HEK293 (cell line): ENCODE data around the gene FAM227B.

Experiments
- GLI2 ChIP-seq: fragments of 450-650 bp; formaldehyde crosslinking; IDR thresholded peaks from 2 replicates; pipeline ENCODE4; 2017; ENCODE audit warnings: missing biosample characterization, missing genetic modification characterization, low read depth, borderline replicate concordance
- KLF10 ChIP-seq: fragments of 450-650 bp; IDR thresholded peaks from 2 replicates; pipeline ENCODE4 v1.5.1; 2018; ENCODE audit warnings: missing biosample characterization, mild to moderate bottlenecking, missing genetic modification characterization
- PRDM1 ChIP-seq: fragments of 450-650 bp; formaldehyde crosslinking; IDR thresholded peaks from 2 replicates; pipeline ENCODE4; 2016; ENCODE audit warnings: missing biosample characterization, missing genetic modification characterization
- RBAK ChIP-seq: fragments of 450-650 bp; formaldehyde crosslinking; IDR thresholded peaks from 2 replicates; pipeline ENCODE4 v1.5.1; 2016; ENCODE audit warnings: missing biosample characterization, missing genetic modification characterization
- SP2 ChIP-seq: fragments of 450-650 bp; formaldehyde crosslinking; IDR thresholded peaks from 2 replicates; pipeline ENCODE4 v1.5.1; 2016; ENCODE audit warnings: missing biosample characterization, missing genetic modification characterization
- SP7 ChIP-seq: fragments of 450-650 bp; formaldehyde crosslinking; IDR thresholded peaks from 2 replicates; pipeline ENCODE4 v1.5.1; 2016; ENCODE audit warnings: missing biosample characterization, missing genetic modification characterization
- ZNF112 ChIP-seq: fragments of 450-650 bp; formaldehyde crosslinking; IDR thresholded peaks from 2 replicates; pipeline ENCODE4 v1.5.0; 2017; ENCODE audit warnings: missing biosample characterization, missing genetic modification characterization
- ZNF157 ChIP-seq: fragments of 450-650 bp; formaldehyde crosslinking; IDR thresholded peaks from 2 replicates; pipeline ENCODE4 v1.5.1; 2016; ENCODE audit warnings: missing biosample characterization, missing genetic modification characterization
- ZNF184 ChIP-seq: fragments of 450-650 bp; IDR thresholded peaks from 2 replicates; pipeline ENCODE4 v1.5.1; 2018; ENCODE audit warnings: missing biosample characterization, mild to moderate bottlenecking, missing genetic modification characterization
- ZNF202 ChIP-seq: fragments of 450-650 bp; formaldehyde crosslinking; IDR thresholded peaks from 2 replicates; pipeline ENCODE4 v1.5.1; 2016; ENCODE audit warnings: missing biosample characterization, missing genetic modification characterization, borderline replicate concordance
- ZNF221 ChIP-seq: fragments of 450-650 bp; formaldehyde crosslinking; IDR thresholded peaks from 2 replicates; pipeline ENCODE4 v1.5.1; 2017; ENCODE audit warnings: missing biosample characterization, missing genetic modification characterization, borderline replicate concordance
- ZNF223 ChIP-seq: fragments of 450-650 bp; formaldehyde crosslinking; IDR thresholded peaks from 2 replicates; pipeline ENCODE4 v1.5.1; 2016; ENCODE audit warnings: missing biosample characterization, missing genetic modification characterization
- ZNF23 ChIP-seq: fragments of 450-650 bp; formaldehyde crosslinking; IDR thresholded peaks from 2 replicates; pipeline ENCODE4 v1.5.1; 2016; ENCODE audit warnings: missing biosample characterization, missing genetic modification characterization, borderline replicate concordance
- ZNF266 ChIP-seq: fragments of 450-650 bp; formaldehyde crosslinking; IDR thresholded peaks from 2 replicates; pipeline ENCODE4 v1.5.1; 2016; ENCODE audit warnings: missing biosample characterization, missing genetic modification characterization, low read depth
- ZNF292 ChIP-seq: fragments of 450-650 bp; formaldehyde crosslinking; IDR thresholded peaks from 2 replicates; pipeline ENCODE4 v1.5.1; 2016; ENCODE audit warnings: low read depth, missing biosample characterization, missing genetic modification characterization, borderline replicate concordance
- ZNF311 ChIP-seq: fragments of 450-650 bp; formaldehyde crosslinking; IDR thresholded peaks from 2 replicates; pipeline ENCODE4 v1.5.1; 2017; ENCODE audit warnings: missing biosample characterization, missing genetic modification characterization, borderline replicate concordance
- ZNF324 ChIP-seq: fragments of 450-650 bp; formaldehyde crosslinking; IDR thresholded peaks from 2 replicates; pipeline ENCODE4 v1.5.1; 2016; ENCODE audit warnings: missing biosample characterization, missing genetic modification characterization
- ZNF433 ChIP-seq: fragments of 450-650 bp; formaldehyde crosslinking; IDR thresholded peaks from 2 replicates; pipeline ENCODE4 v1.5.1; 2016; ENCODE audit warnings: missing biosample characterization, missing genetic modification characterization, low read depth
- ZNF530 ChIP-seq: fragments of 450-650 bp; formaldehyde crosslinking; IDR thresholded peaks from 2 replicates; pipeline ENCODE4 v1.5.1; 2016; ENCODE audit warnings: low read depth, missing biosample characterization, missing genetic modification characterization
- ZNF76 ChIP-seq: fragments of 450-650 bp; formaldehyde crosslinking; IDR thresholded peaks from 2 replicates; pipeline ENCODE4; 2016; ENCODE audit warnings: low read depth, missing biosample characterization, missing genetic modification characterization, borderline replicate concordance
- ZNF837 ChIP-seq: fragments of 450-650 bp; formaldehyde crosslinking; IDR thresholded peaks from 2 replicates; pipeline ENCODE4 v1.5.1; 2016; ENCODE audit warnings: missing biosample characterization, missing genetic modification characterization
- ZSCAN30 ChIP-seq: fragments of 450-650 bp; IDR thresholded peaks from 2 replicates; pipeline ENCODE4 v1.5.1; 2018; ENCODE audit warnings: missing biosample characterization, mild to moderate bottlenecking, missing genetic modification characterization, moderate library complexity
- TF ChIP-seq, protein P1 (sequence below): fragments of 450-650 bp; formaldehyde crosslinking; IDR thresholded peaks from 2 replicates; pipeline ENCODE4 v1.5.1; 2016; ENCODE audit warnings: missing biosample characterization, missing genetic modification characterization
- TF ChIP-seq, protein P2 (sequence below): fragments of 450-650 bp; formaldehyde crosslinking; IDR thresholded peaks from 2 replicates; pipeline ENCODE4 v1.5.1; 2016; ENCODE audit warnings: missing biosample characterization, missing genetic modification characterization, low read depth
- TF ChIP-seq, protein P3 (sequence below): fragments of 450-650 bp; formaldehyde crosslinking; IDR thresholded peaks from 2 replicates; pipeline ENCODE4 v1.5.1; 2016; ENCODE audit warnings: missing biosample characterization, missing genetic modification characterization
- TF ChIP-seq, protein P4 (sequence below): fragments of 450-650 bp; formaldehyde crosslinking; IDR thresholded peaks from 2 replicates; pipeline ENCODE4 v1.5.1; 2016; ENCODE audit warnings: missing biosample characterization, missing genetic modification characterization
- TF ChIP-seq, protein P5 (sequence below): fragments of 450-650 bp; formaldehyde crosslinking; IDR thresholded peaks from 2 replicates; pipeline ENCODE4 v1.5.1; 2016; ENCODE audit warnings: missing biosample characterization, missing genetic modification characterization
- TF ChIP-seq, protein P6 (sequence below): fragments of 450-650 bp; IDR thresholded peaks from 2 replicates; pipeline ENCODE4 v1.5.1; 2018; ENCODE audit warnings: missing biosample characterization, missing genetic modification characterization

Gene FAM227B

DNA sequence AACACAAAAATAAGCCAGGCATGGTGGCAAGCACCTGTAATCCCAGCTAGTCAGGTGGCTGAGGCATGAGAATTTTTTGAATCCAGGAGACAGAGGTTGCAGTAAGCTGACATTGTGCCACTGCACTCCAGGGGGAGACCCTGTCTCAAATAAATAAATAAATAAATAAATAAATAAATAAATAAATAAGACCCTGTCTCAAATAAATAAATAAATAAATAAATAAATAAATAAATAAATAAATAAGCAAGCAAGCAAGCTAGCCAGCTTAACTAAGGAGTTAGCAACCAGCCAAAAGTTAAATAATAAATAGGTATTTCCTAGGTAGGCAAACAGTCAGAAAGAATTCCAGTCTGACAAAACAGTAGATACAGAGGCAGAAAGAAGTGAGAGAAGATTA lies 326.7 kb downstream of the FAM227B start (continued):
- TF ChIP-seq PRDM1 (no peak), ZNF221 (tag by site-specific recombination) (no peak), RBAK (no peak), ZNF324 (tag by site-specific recombination) (no peak), ZNF292 (tag by site-specific recombination) (peak; percentile 44; the same call in 1 of the 2 replicates), ZNF530 (no peak), ZNF223 (no peak), ZNF311 (tag by site-specific recombination) (no peak), KLF10 (tag by site-specific recombination) (no peak), ZNF23 (tag by site-specific recombination) (no peak), ZNF837 (tag by site-specific recombination) (no peak), ZNF76 (tag by site-specific recombination) (no peak), ZNF433 (tag by site-specific recombination) (peak; percentile 52; the same call in 1 of the 2 replicates), ZNF266 (tag by site-specific recombination) (0 out of 2 replicates have a peak, but pooled peaks have one; percentile 43), ZNF112 (no peak), ZSCAN30 (no peak), ZNF157 (tag by site-specific recombination) (no peak), SP2 (no peak), SP7 (no peak), ZNF184 (tag by site-specific recombination) (no peak), ZNF202 (0 out of 2 replicates have a peak, but pooled peaks have one; percentile 48), GLI2 (tag by site-specific recombination) (no peak; the same call in 1 of the 2 replicates)
- TF ChIP-seq, protein P1, sequence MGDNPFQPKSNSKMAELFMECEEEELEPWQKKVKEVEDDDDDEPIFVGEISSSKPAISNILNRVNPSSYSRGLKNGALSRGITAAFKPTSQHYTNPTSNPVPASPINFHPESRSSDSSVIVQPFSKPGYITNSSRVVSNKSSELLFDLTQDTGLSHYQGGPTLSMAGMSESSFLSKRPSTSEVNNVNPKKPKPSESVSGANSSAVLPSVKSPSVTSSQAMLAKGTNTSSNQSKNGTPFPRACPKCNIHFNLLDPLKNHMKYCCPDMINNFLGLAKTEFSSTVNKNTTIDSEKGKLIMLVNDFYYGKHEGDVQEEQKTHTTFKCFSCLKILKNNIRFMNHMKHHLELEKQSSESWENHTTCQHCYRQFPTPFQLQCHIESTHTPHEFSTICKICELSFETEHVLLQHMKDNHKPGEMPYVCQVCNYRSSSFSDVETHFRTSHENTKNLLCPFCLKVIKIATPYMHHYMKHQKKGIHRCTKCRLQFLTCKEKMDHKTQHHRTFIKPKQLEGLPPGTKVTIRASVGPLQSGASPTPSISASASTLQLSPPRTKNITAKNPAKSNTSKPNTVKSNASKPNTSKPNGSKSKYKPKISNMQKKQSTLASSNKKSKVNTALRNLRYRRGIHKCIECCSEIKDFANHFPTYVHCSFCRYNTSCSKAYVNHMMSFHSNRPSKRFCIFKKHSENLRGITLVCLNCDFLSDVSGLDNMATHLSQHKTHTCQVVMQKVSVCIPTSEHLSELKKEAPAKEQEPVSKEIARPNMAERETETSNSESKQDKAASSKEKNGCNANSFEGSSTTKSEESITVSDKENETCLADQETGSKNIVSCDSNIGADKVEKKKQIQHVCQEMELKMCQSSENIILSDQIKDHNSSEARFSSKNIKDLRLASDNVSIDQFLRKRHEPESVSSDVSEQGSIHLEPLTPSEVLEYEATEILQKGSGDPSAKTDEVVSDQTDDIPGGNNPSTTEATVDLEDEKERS, result no peak
- TF ChIP-seq, protein P2, sequence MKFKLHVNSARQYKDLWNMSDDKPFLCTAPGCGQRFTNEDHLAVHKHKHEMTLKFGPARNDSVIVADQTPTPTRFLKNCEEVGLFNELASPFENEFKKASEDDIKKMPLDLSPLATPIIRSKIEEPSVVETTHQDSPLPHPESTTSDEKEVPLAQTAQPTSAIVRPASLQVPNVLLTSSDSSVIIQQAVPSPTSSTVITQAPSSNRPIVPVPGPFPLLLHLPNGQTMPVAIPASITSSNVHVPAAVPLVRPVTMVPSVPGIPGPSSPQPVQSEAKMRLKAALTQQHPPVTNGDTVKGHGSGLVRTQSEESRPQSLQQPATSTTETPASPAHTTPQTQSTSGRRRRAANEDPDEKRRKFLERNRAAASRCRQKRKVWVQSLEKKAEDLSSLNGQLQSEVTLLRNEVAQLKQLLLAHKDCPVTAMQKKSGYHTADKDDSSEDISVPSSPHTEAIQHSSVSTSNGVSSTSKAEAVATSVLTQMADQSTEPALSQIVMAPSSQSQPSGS (tag by site-specific recombination), result no peak
- TF ChIP-seq, protein P3, sequence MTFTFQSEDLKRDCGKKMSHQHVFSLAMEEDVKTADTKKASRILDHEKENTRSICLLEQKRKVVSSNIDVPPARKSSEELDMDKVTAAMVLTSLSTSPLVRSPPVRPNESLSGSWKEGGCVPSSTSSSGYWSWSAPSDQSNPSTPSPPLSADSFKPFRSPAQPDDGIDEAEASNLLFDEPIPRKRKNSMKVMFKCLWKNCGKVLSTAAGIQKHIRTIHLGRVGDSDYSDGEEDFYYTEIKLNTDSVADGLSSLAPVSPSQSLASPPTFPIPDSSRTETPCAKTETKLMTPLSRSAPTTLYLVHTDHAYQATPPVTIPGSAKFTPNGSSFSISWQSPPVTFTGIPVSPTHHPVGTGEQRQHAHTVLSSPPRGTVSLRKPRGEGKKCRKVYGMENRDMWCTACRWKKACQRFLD, result no peak
- TF ChIP-seq, protein P4, sequence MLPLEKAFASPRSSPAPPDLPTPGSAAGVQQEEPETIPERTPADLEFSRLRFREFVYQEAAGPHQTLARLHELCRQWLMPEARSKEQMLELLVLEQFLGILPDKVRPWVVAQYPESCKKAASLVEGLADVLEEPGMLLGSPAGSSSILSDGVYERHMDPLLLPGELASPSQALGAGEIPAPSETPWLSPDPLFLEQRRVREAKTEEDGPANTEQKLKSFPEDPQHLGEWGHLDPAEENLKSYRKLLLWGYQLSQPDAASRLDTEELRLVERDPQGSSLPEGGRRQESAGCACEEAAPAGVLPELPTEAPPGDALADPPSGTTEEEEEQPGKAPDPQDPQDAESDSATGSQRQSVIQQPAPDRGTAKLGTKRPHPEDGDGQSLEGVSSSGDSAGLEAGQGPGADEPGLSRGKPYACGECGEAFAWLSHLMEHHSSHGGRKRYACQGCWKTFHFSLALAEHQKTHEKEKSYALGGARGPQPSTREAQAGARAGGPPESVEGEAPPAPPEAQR (tag by site-specific recombination), result no peak
- TF ChIP-seq, protein P5, sequence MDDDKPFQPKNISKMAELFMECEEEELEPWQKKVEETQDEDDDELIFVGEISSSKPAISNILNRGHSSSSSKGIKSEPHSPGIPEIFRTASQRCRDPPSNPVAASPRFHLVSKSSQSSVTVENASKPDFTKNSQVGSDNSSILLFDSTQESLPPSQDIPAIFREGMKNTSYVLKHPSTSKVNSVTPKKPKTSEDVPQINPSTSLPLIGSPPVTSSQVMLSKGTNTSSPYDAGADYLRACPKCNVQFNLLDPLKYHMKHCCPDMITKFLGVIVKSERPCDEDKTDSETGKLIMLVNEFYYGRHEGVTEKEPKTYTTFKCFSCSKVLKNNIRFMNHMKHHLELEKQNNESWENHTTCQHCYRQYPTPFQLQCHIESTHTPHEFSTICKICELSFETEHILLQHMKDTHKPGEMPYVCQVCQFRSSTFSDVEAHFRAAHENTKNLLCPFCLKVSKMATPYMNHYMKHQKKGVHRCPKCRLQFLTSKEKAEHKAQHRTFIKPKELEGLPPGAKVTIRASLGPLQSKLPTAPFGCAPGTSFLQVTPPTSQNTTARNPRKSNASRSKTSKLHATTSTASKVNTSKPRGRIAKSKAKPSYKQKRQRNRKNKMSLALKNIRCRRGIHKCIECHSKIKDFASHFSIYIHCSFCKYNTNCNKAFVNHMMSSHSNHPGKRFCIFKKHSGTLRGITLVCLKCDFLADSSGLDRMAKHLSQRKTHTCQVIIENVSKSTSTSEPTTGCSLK (tag by site-specific recombination), result no peak
- TF ChIP-seq, protein P6, sequence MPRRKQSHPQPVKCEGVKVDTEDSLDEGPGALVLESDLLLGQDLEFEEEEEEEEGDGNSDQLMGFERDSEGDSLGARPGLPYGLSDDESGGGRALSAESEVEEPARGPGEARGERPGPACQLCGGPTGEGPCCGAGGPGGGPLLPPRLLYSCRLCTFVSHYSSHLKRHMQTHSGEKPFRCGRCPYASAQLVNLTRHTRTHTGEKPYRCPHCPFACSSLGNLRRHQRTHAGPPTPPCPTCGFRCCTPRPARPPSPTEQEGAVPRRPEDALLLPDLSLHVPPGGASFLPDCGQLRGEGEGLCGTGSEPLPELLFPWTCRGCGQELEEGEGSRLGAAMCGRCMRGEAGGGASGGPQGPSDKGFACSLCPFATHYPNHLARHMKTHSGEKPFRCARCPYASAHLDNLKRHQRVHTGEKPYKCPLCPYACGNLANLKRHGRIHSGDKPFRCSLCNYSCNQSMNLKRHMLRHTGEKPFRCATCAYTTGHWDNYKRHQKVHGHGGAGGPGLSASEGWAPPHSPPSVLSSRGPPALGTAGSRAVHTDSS (tag by site-specific recombination), result no peak
